Smooth muscle cell (in vitro differentiated cells): ENCODE data around the gene GYS1. TPM values are rescaled to one million over a fixed set of nuclear protein-coding genes. Genes with fewer than 3 reads are reported as not detected.
"Not testable (repeated sequence)": the region's sequence is repeated elsewhere in the genome, so short reads cannot be mapped to it uniquely, and the experiment has no call there.

Source experiments
- DNase-seq: peaks from one replicate; lab custom pipeline; 2025; ENCODE audit not compliant: unreplicated experiment; lab: John Stamatoyannopoulos, UW
- H2AFZ ChIP-seq: fragments of 200-600 bp; sonication (generic); 2 replicates; pipeline ENCODE4 v1.6.0; 2016; ENCODE audit warnings: antibody characterized with exemption, low read depth, mild to moderate bottlenecking
- H3F3A ChIP-seq: fragments of 200-600 bp; sonication (generic); 2 replicates; pipeline ENCODE4 v1.6.0; 2017; ENCODE audit warnings: antibody characterized with exemption, low read depth
- H3K27ac ChIP-seq: fragments of 200-600 bp; sonication (generic); 2 replicates; pipeline ENCODE4 v1.5.1; 2016; ENCODE audit warnings: low read depth, mild to moderate bottlenecking
- H3K27me3 ChIP-seq: fragments of 200-600 bp; sonication (generic); 2 replicates; pipeline ENCODE4 v1.6.1; 2016; ENCODE audit warnings: low read depth, mild to moderate bottlenecking
- H3K36me3 ChIP-seq: fragments of 200-600 bp; sonication (generic); 2 replicates; pipeline ENCODE4 v1.5.1; 2016; ENCODE audit warnings: low read depth
- H3K4me1 ChIP-seq: fragments of 200-600 bp; sonication (generic); 2 replicates; pipeline ENCODE4 v1.5.1; 2016; ENCODE audit warnings: low read depth
- H3K4me2 ChIP-seq: fragments of 200-600 bp; sonication (generic); 2 replicates; pipeline ENCODE4 v1.6.0; 2016; ENCODE audit warnings: mild to moderate bottlenecking
- H3K4me3 ChIP-seq: fragments of 200-600 bp; sonication (generic); 2 replicates; pipeline ENCODE4 v1.5.1; 2016; ENCODE audit warnings: mild to moderate bottlenecking
- H3K79me2 ChIP-seq: fragments of 200-600 bp; sonication (generic); 2 replicates; pipeline ENCODE4 v1.6.0; 2016; ENCODE audit warnings: low read depth, mild to moderate bottlenecking
- H3K9ac ChIP-seq: fragments of 200-600 bp; sonication (generic); 2 replicates; pipeline ENCODE4 v1.6.0; 2016; ENCODE audit warnings: low read depth
- H3K9me3 ChIP-seq: fragments of 200-600 bp; sonication (generic); replicated peaks from 2 replicates; pipeline ENCODE4 v1.5.1; 2016; ENCODE audit warnings: low read depth
- H4K20me1 ChIP-seq: fragments of 200-600 bp; sonication (generic); 2 replicates; pipeline ENCODE4 v1.6.0; 2016; ENCODE audit warnings: low read depth
- CTCF ChIP-seq: fragments of 200-600 bp; sonication (generic); IDR thresholded peaks from 2 replicates; pipeline ENCODE4 v1.5.1; 2017; ENCODE audit warnings: borderline replicate concordance, mild to moderate bottlenecking, antibody characterized with exemption; ENCODE audit not compliant: insufficient read depth, poor library complexity, severe bottlenecking
- WGBS: methylation state at CpG from one replicate; pipeline ENCODE4 v1.1.7; 2016; ENCODE audit warnings: low lambda C conversion rate; 5-methylcytosine and 5-hydroxymethylcytosine counted together
- polyA plus RNA-seq: library from polyadenylated mRNA; unstranded; fragments of >200 nt; fragmentation: Nextera tagmentation; extraction: Ambion mirVana; gene quantifications from 2 replicates; pipeline ENCODE4 v1.2.1, GENCODE V29; 2016
- total RNA-seq: library from RNA; depleted of rRNA; stranded (reverse); fragments of >200 nt; gene quantifications from 2 replicates; pipeline ENCODE4 v1.2.3, GENCODE V29; 2014

Gene GYS1
- total and polyA plus RNA-seq, 2 experiments from 2014 or later, result 58.1 to 82.6 TPM

DNA sequence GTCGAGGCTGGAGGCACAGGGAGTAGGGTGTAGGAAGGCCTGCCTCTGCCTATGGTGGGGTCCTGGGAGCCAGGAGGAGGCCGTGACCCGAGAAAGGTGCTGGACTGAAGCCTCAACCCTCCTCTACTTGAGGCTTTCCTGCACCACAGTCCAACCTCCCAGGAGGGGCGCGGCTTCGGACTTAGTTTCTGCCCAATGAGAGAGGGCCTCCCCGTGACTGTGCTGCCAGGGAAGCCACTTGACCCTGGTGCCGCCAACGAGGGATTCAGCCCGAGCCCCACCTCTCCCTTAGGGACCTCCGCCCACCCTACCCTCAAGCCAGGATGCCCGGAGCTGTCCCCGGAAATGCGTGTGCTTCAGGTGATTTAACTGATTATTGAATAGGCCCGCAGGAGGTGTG is 31.1 kb upstream of the GYS1 start, which contains the start of gene CGB3:
Gene CGB3, minus strand, starts transcription at position 101 of the 400 bp plus-strand sequence. CDS start 362 bp downstream, outside the sequence.
- DNase-seq, result not testable (repeated sequence)
- 79% methylated on average over 15 of the region's 15 CpGs for WGBS

GRCh38 chr19:49022116-49022515 is 29.0 kb upstream of the GYS1 start:
- WGBS, result 89% methylated on average over 6 of the region's 9 CpGs
- H3K4me2 ChIP-seq, result no peak overlapping the region
- DNase-seq, result no peak
- H2AFZ ChIP-seq, result no peak overlapping the region
- H3K79me2 ChIP-seq, result no peaks in the 10 kb centered on the region
- no peak overlapping the region for H3K4me3 ChIP-seq
- no peak for TF ChIP-seq CTCF
- peaks cover 6% of the 10 kb centered on the region for H3K27me3 ChIP-seq
- H3K9me3 ChIP-seq, result no peaks in the 10 kb centered on the region
- no peak overlapping the region for H3K27ac ChIP-seq
- no peaks in the 10 kb centered on the region for H3K36me3 ChIP-seq
- no peak overlapping the region for H3K9ac ChIP-seq
- H3K4me1 ChIP-seq, result no peaks in the 10 kb centered on the region
- H3F3A ChIP-seq, result no peaks in the 10 kb centered on the region
- H4K20me1 ChIP-seq, result no peaks in the 10 kb centered on the region

More for the DNA sequence above, 31.1 kb upstream of the GYS1 start, which contains the start of gene CGB3:
- H4K20me1 ChIP-seq, H3K9me3 ChIP-seq, H3K27ac ChIP-seq, H3K4me3 ChIP-seq, H3K36me3 ChIP-seq, H3K4me1 ChIP-seq, H3K79me2 ChIP-seq, H3F3A ChIP-seq, H2AFZ ChIP-seq, H3K9ac ChIP-seq, H3K4me2 ChIP-seq, H3K27me3 ChIP-seq: not testable (repeated sequence)

DNA sequence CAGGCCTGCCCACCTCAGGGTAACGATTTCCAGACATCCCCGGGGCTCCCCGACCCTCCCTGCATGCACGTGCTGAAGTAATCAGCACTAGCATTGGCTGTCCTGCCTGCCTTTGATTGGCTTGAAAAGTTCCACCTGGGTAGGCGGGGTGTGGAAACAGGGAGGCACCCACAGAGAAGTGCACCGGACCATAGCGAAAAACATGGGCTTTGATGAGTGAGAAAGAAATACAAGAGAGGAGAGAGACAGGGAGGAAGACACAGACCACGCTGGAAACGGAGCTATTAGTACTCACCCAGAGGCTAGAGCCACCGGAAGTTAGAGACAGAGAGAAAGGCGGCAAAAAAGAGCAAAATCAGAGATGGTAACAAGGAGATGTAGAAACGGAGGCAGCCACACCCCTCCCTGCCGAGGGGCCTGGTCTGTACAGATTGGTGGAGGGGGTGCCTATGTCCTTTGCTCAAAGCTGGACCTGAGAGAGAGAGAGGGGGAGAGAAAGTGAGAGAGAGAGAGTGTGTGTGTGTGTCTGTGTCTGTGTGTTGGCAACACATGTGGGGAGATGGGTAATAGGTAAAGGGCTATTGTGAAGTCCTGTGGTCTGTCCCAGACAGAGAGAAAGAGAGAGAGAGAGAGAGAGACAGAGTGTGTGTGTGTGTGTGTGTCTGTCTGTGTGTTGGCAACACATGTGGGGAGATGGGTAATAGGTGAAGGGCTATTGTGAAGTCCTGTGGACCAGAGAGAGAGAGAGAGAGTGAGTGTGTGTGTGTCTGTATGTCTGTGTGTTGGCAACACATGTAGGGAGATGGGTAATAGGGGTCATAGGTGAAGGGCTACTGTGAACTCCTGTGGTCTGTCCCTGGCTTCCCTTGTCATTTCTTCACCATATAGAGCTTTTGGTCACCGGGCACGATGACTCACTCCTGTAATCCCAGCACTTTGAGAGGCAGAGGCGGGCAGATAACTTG is 28.1 kb upstream of the GYS1 start:
- H3K4me3 ChIP-seq, result no peak overlapping the region
- no peaks in the 10 kb centered on the region for H3K4me1 ChIP-seq
- H3K36me3 ChIP-seq, result no peaks in the 10 kb centered on the region
- no peak for DNase-seq
- H3K27ac ChIP-seq, result no peak overlapping the region
- TF ChIP-seq CTCF, result no peak
- no peaks in the 10 kb centered on the region for H3K79me2 ChIP-seq
- peaks cover 6% of the 10 kb centered on the region for H3K27me3 ChIP-seq
- 55% methylated on average over 16 of the region's 16 CpGs for WGBS
- no peak overlapping the region for H2AFZ ChIP-seq
- no peaks in the 10 kb centered on the region for H3K9me3 ChIP-seq
- no peak overlapping the region for H3K9ac ChIP-seq
- no peaks in the 10 kb centered on the region for H4K20me1 ChIP-seq
- no peak overlapping the region for H3K4me2 ChIP-seq
- H3F3A ChIP-seq, result no peaks in the 10 kb centered on the region

DNA sequence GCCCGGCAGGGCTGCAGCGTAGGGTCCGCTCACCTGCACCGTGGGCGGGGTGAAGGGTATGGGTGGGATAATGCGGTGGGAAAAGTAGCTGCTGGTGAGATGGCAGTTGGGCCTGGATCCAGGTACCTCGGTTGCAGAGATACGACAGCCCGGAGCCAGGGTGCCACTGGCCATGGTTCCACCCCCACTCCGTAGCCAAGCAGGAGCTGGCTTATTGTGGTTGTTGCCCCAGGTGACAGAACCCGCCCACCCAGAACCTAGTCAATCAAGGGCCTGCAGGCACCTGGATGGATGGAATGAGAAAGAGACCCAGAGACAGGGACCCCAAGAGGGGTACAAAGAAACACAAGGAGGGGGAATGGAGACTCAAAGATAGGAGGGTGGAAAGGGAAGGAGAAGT is 27.2 kb upstream of the GYS1 start:
- Histone ChIP-seq H4K20me1 (no peaks in the 10 kb centered on the region), H3K36me3 (no peaks in the 10 kb centered on the region), H3K9ac (no peak overlapping the region), H3K4me2 (no peak overlapping the region), H3K9me3 (no peaks in the 10 kb centered on the region), H3K27ac (no peak overlapping the region), H3K27me3 (peaks cover 6% of the 10 kb centered on the region), H3F3A (no peaks in the 10 kb centered on the region), H3K79me2 (no peaks in the 10 kb centered on the region), H2AFZ (no peak overlapping the region), H3K4me3 (no peak overlapping the region), H3K4me1 (no peaks in the 10 kb centered on the region)
- WGBS, result 91% methylated on average over 11 of the region's 11 CpGs
- no peak for DNase-seq
- no peak for TF ChIP-seq CTCF
